HepG2 (cell line): ENCODE data around the gene DGAT2. TPM values are rescaled to one million over a fixed set of nuclear protein-coding genes. Genes with fewer than 3 reads are reported as not detected.

Experiments
- ARHGAP35 ChIP-seq: sonication (generic); formaldehyde crosslinking; IDR thresholded peaks from 2 replicates; pipeline ENCODE4 v1.9.0; 2022; ENCODE audit warnings: mild to moderate bottlenecking, inconsistent platforms, moderate library complexity, missing genetic modification reagents, borderline replicate concordance
- HOXA3 ChIP-seq: sonication (generic); formaldehyde crosslinking; IDR thresholded peaks from 2 replicates; pipeline ENCODE4 v1.5.0; 2020; ENCODE audit warnings: missing genetic modification reagents
- KAT8 ChIP-seq: IDR thresholded peaks from 2 replicates; pipeline ENCODE4 v1.6.1; 2016; ENCODE audit warnings: missing genetic modification reagents, missing compliant biosample characterization
- NR2C2 ChIP-seq: sonication (generic); formaldehyde crosslinking; IDR thresholded peaks from 2 replicates; pipeline ENCODE4 v1.4.0; 2020; ENCODE audit warnings: missing genetic modification reagents, mild to moderate bottlenecking, moderate library complexity, borderline replicate concordance
- SNAI1 ChIP-seq: sonication (generic); formaldehyde crosslinking; IDR thresholded peaks from 2 replicates; pipeline ENCODE4 v1.5.0; 2020; ENCODE audit warnings: mild to moderate bottlenecking, missing genetic modification reagents, borderline replicate concordance
- SRSF9 ChIP-seq: fragments of 200-400 bp; formaldehyde crosslinking; IDR thresholded peaks from 2 replicates; pipeline ENCODE4 v1.6.1; 2018; ENCODE audit warnings: borderline replicate concordance, mild to moderate bottlenecking, low read depth, low read length; ENCODE audit not compliant: insufficient read depth, poor library complexity, severe bottlenecking
- STAG1 ChIP-seq: sonication (generic); formaldehyde crosslinking; IDR thresholded peaks from 2 replicates; pipeline ENCODE4 v1.4.0; 2020; ENCODE audit warnings: missing genetic modification reagents
- TAF1 ChIP-seq: sonication (generic); formaldehyde crosslinking; IDR thresholded peaks from 2 replicates; pipeline ENCODE4 v1.4.0; 2020; ENCODE audit warnings: missing genetic modification reagents
- TSC22D2 ChIP-seq: sonication (generic); formaldehyde crosslinking; IDR thresholded peaks from 2 replicates; pipeline ENCODE4 v1.5.1; 2020; ENCODE audit warnings: missing genetic modification reagents, mild to moderate bottlenecking, borderline replicate concordance
- ZFP62 ChIP-seq: sonication (generic); formaldehyde crosslinking; IDR thresholded peaks from 2 replicates; pipeline ENCODE4 v1.4.0; 2020; ENCODE audit warnings: missing genetic modification reagents
- ZKSCAN1 ChIP-seq: fragments of 150-350 bp; IDR thresholded peaks from 2 replicates; pipeline ENCODE4 v1.6.1; 2014; ENCODE audit warnings: low read length
- ZNF180 ChIP-seq: sonication (generic); formaldehyde crosslinking; IDR thresholded peaks from 2 replicates; pipeline ENCODE4 v1.4.0; 2020; ENCODE audit warnings: low read depth, missing genetic modification reagents, borderline replicate concordance
- ZNF230 ChIP-seq: sonication (generic); formaldehyde crosslinking; IDR thresholded peaks from 2 replicates; pipeline ENCODE4 v1.4.0; 2020; ENCODE audit warnings: mild to moderate bottlenecking, missing genetic modification reagents
- ZNF562 ChIP-seq: sonication (generic); formaldehyde crosslinking; IDR thresholded peaks from 2 replicates; pipeline ENCODE4 v1.8.0; 2022; ENCODE audit warnings: missing genetic modification reagents, borderline replicate concordance
- polyA plus RNA-seq, 8 experiments: library from polyadenylated mRNA; depleted of rRNA in 3 of 8; stranded (reverse) in 7 of 8; unstranded in 1 of 8; fragments of >200 nt; fragmentation: Illumina TruSeq in 4 of 8; extraction: Trizol in 4 of 8; gene quantifications; 2 replicates each; pipeline versions ENCODE4 v1.2.1 to v1.2.3, GENCODE V29; 2011 to 2016; ENCODE audit warnings: low read depth in 4 of 8, missing spikeins in 1 of 8, mixed read lengths in 1 of 8; ENCODE audit not compliant: insufficient read depth in 1 of 8
- total RNA-seq, 5 experiments: library from RNA; depleted of rRNA; stranded (reverse); fragments of >200 nt; fragmentation: Illumina TruSeq; extraction: Trizol; gene quantifications; 2 replicates each; pipeline ENCODE4 v1.2.3, GENCODE V29; 2016; ENCODE audit warnings: low read depth in 1 of 5
- TF ChIP-seq, protein P1 (sequence below): sonication (generic); formaldehyde crosslinking; IDR thresholded peaks from 2 replicates; pipeline ENCODE4 v1.4.0; 2020; ENCODE audit warnings: missing genetic modification reagents
- TF ChIP-seq, protein P2 (sequence below): sonication (generic); formaldehyde crosslinking; IDR thresholded peaks from 2 replicates; pipeline ENCODE4 v1.4.0; 2020; ENCODE audit warnings: missing genetic modification reagents, borderline replicate concordance
- TF ChIP-seq, protein P3 (sequence below): sonication (generic); formaldehyde crosslinking; IDR thresholded peaks from 2 replicates; pipeline ENCODE4 v1.8.1; 2023; ENCODE audit warnings: mild to moderate bottlenecking, inconsistent platforms, moderate library complexity, missing genetic modification reagents, borderline replicate concordance
- TF ChIP-seq, protein P4 (sequence below): IDR thresholded peaks from 2 replicates; pipeline ENCODE4 v1.6.1; 2016; ENCODE audit warnings: mild to moderate bottlenecking
- TF ChIP-seq, protein P5 (sequence below): sonication (generic); formaldehyde crosslinking; IDR thresholded peaks from 2 replicates; pipeline ENCODE4 v1.9.0; 2021; ENCODE audit warnings: missing genetic modification reagents, mild to moderate bottlenecking, borderline replicate concordance
- TF ChIP-seq, protein P6 (sequence below): sonication (generic); formaldehyde crosslinking; IDR thresholded peaks from 2 replicates; pipeline ENCODE4 v1.4.0; 2020; ENCODE audit warnings: missing genetic modification reagents

The DGAT2 gene
- total and polyA plus RNA-seq, 2 of the 13 experiments (the other 11 are each of a cell fraction or from before 2014, with no cell fraction given) = 39.0 to 65.6 TPM

DNA sequence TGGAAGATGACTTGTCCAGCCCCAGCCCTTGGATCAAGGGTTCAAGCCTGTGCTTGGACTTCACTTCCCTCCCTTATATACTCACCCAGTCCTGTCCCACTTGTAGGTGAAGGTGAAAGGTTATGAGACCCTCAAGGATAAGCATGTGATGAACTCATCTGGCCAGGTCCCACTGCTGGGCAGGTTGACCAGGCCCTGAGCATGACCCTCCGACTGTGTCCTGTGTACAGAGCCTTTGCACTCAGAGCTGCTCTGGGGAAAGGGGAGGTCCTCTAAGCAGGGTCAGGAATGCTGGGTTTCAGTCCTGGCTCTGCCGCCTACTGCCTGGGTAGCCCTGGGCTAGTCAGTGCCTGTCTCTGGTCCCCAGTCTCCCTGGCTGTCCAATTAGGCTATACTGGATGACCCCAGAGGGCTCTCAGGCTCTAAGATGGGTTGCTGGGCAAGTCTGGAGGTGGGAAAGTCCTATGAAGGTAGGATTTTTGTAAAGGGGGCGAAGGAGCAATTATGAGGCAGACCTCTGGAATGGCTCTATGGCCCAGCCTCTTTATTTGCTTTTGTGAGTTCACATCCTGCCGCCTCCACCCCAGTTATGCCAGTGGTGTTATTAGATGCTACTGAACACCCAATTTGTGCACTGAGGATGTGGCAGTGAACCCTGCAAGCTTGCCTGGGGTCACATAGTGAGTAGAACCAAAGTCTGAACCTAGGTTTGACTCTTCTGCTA lies 14.1 kb downstream of the DGAT2 start (continued):
- TF ChIP-seq TSC22D2 (CRISPR knock-in tag) (no peak), TAF1 (CRISPR knock-in tag) (no peak), ZKSCAN1 (no peak), ZNF230 (CRISPR knock-in tag) (no peak; the same call in 1 of the 2 replicates), STAG1 (CRISPR knock-in tag) (peak; percentile 19; the same call in 1 of the 2 replicates), KAT8 (CRISPR knock-in tag) (0 out of 2 replicates have a peak, but pooled peaks have one; percentile 31), ZNF180 (CRISPR knock-in tag) (no peak), NR2C2 (CRISPR knock-in tag) (peak; percentile 53), ARHGAP35 (CRISPR knock-in tag) (no peak), HOXA3 (CRISPR knock-in tag) (peak; percentile 60; the same call in 1 of the 2 replicates), ZFP62 (CRISPR knock-in tag) (no peak), ZNF562 (CRISPR knock-in tag) (no peak), SNAI1 (CRISPR knock-in tag) (no peak), SRSF9 (no peak)
- TF ChIP-seq, protein P1, sequence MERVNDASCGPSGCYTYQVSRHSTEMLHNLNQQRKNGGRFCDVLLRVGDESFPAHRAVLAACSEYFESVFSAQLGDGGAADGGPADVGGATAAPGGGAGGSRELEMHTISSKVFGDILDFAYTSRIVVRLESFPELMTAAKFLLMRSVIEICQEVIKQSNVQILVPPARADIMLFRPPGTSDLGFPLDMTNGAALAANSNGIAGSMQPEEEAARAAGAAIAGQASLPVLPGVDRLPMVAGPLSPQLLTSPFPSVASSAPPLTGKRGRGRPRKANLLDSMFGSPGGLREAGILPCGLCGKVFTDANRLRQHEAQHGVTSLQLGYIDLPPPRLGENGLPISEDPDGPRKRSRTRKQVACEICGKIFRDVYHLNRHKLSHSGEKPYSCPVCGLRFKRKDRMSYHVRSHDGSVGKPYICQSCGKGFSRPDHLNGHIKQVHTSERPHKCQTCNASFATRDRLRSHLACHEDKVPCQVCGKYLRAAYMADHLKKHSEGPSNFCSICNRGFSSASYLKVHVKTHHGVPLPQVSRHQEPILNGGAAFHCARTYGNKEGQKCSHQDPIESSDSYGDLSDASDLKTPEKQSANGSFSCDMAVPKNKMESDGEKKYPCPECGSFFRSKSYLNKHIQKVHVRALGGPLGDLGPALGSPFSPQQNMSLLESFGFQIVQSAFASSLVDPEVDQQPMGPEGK (CRISPR knock-in tag) = peak; percentile 56
- TF ChIP-seq, protein P2, sequence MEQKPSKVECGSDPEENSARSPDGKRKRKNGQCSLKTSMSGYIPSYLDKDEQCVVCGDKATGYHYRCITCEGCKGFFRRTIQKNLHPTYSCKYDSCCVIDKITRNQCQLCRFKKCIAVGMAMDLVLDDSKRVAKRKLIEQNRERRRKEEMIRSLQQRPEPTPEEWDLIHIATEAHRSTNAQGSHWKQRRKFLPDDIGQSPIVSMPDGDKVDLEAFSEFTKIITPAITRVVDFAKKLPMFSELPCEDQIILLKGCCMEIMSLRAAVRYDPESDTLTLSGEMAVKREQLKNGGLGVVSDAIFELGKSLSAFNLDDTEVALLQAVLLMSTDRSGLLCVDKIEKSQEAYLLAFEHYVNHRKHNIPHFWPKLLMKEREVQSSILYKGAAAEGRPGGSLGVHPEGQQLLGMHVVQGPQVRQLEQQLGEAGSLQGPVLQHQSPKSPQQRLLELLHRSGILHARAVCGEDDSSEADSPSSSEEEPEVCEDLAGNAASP = peak; percentile 33; the same call in 1 of the 2 replicates
- TF ChIP-seq, protein P3, sequence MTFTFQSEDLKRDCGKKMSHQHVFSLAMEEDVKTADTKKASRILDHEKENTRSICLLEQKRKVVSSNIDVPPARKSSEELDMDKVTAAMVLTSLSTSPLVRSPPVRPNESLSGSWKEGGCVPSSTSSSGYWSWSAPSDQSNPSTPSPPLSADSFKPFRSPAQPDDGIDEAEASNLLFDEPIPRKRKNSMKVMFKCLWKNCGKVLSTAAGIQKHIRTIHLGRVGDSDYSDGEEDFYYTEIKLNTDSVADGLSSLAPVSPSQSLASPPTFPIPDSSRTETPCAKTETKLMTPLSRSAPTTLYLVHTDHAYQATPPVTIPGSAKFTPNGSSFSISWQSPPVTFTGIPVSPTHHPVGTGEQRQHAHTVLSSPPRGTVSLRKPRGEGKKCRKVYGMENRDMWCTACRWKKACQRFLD (CRISPR knock-in tag) = no peak
- TF ChIP-seq, protein P4, sequence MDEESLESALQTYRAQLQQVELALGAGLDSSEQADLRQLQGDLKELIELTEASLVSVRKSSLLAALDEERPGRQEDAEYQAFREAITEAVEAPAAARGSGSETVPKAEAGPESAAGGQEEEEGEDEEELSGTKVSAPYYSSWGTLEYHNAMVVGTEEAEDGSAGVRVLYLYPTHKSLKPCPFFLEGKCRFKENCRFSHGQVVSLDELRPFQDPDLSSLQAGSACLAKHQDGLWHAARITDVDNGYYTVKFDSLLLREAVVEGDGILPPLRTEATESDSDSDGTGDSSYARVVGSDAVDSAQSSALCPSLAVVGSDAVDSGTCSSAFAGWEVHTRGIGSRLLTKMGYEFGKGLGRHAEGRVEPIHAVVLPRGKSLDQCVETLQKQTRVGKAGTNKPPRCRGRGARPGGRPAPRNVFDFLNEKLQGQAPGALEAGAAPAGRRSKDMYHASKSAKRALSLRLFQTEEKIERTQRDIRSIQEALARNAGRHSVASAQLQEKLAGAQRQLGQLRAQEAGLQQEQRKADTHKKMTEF = peak; percentile 57
- TF ChIP-seq, protein P5, sequence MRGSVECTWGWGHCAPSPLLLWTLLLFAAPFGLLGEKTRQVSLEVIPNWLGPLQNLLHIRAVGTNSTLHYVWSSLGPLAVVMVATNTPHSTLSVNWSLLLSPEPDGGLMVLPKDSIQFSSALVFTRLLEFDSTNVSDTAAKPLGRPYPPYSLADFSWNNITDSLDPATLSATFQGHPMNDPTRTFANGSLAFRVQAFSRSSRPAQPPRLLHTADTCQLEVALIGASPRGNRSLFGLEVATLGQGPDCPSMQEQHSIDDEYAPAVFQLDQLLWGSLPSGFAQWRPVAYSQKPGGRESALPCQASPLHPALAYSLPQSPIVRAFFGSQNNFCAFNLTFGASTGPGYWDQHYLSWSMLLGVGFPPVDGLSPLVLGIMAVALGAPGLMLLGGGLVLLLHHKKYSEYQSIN (CRISPR knock-in tag) = no peak
- TF ChIP-seq, protein P6, sequence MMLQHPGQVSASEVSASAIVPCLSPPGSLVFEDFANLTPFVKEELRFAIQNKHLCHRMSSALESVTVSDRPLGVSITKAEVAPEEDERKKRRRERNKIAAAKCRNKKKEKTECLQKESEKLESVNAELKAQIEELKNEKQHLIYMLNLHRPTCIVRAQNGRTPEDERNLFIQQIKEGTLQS (CRISPR knock-in tag) = no peak; the same call in 1 of the 2 replicates
